ENCODE data around the gene VIL1.

The VIL1 gene

GRCh38 chr2:218381916-218382366 lies 37.0 kb upstream of the VIL1 start, which contains the start of gene SLC11A1:
SLC11A1 (plus strand) TSS chr2:218382273; CDS start chr2:218382369, 96 bp downstream.
- Histone ChIP-seq H3K79me2 (ENCODE audit: insufficient read depth, low read length) (no peaks in the 10 kb centered on the region), H3K36me3 (ENCODE audit: low read length) (no peaks in the 10 kb centered on the region), H3F3A (ENCODE audit: insufficient read depth) (no peaks in the 10 kb centered on the region), H3K27me3 (ENCODE audit: low read length) (no peaks in the 10 kb centered on the region), H3K9ac (ENCODE audit: low read length) (no peak within 1 kb of the TSS), H3K27ac (ENCODE audit: low read depth, low read length) (no peak within 1 kb of the TSS), H2AFZ (ENCODE audit: low read depth, low read length, severe bottlenecking) (no peak within 1 kb of the TSS), H3K9me3 (ENCODE audit: insufficient read depth, low read length) (no peaks in the 10 kb centered on the region), H3K4me3 (ENCODE audit: insufficient read depth, low read length, poor library complexity, severe bottlenecking) (no peak within 1 kb of the TSS), H4K20me1 (ENCODE audit: low read depth, low read length) (no peaks in the 10 kb centered on the region), H3K4me2 (ENCODE audit: low read depth, low read length, poor library complexity, severe bottlenecking) (no peak within 1 kb of the TSS), H3K9me2 (replicated peaks; ENCODE audit: insufficient read depth, low read length) (no peaks in the 10 kb centered on the region)
- TF ChIP-seq EZH2phosphoT487 (conservative IDR thresholded peaks at IDR 0.05; ENCODE audit: low read length) (no peak), CTCF (IDR thresholded peaks at IDR 0.05; ENCODE audit: insufficient read depth, low read length, poor library complexity, severe bottlenecking) (no peak)

- Histone ChIP-seq H3K79me2 (ENCODE audit: insufficient read depth, low read length) (no peaks in the 10 kb centered on the region), H3K9me2 (replicated peaks; ENCODE audit: insufficient read depth, low read length) (no peaks in the 10 kb centered on the region), H3F3A (ENCODE audit: insufficient read depth) (no peaks in the 10 kb centered on the region), H3K27me3 (ENCODE audit: low read length) (no peaks in the 10 kb centered on the region), H3K27ac (ENCODE audit: low read depth, low read length) (no peak overlapping the region), H3K9me3 (ENCODE audit: insufficient read depth, low read length) (no peaks in the 10 kb centered on the region), H4K20me1 (ENCODE audit: low read depth, low read length) (no peaks in the 10 kb centered on the region), H3K4me2 (ENCODE audit: low read depth, low read length, poor library complexity, severe bottlenecking) (no peak overlapping the region), H3K36me3 (ENCODE audit: low read length) (no peaks in the 10 kb centered on the region), H3K4me3 (ENCODE audit: insufficient read depth, low read length, poor library complexity, severe bottlenecking) (no peak overlapping the region), H3K9ac (ENCODE audit: low read length) (no peak overlapping the region), H2AFZ (ENCODE audit: low read depth, low read length, severe bottlenecking) (no peak overlapping the region)
- TF ChIP-seq CTCF (IDR thresholded peaks at IDR 0.05; ENCODE audit: insufficient read depth, low read length, poor library complexity, severe bottlenecking): no peak
- TF ChIP-seq EZH2phosphoT487 (conservative IDR thresholded peaks at IDR 0.05; ENCODE audit: low read length): no peak
These were observed 36.1 kb upstream of the VIL1 start for GRCh38 chr2:218382785-218383184.

- Histone ChIP-seq H3K27me3 (ENCODE audit: low read length) (no peaks in the 10 kb centered on the region), H4K20me1 (ENCODE audit: low read depth, low read length) (no peaks in the 10 kb centered on the region), H3K4me2 (ENCODE audit: low read depth, low read length, poor library complexity, severe bottlenecking) (no peak overlapping the region), H3K79me2 (ENCODE audit: insufficient read depth, low read length) (no peaks in the 10 kb centered on the region), H3K27ac (ENCODE audit: low read depth, low read length) (no peak overlapping the region), H3F3A (ENCODE audit: insufficient read depth) (no peaks in the 10 kb centered on the region), H3K9ac (ENCODE audit: low read length) (no peak overlapping the region), H3K4me3 (ENCODE audit: insufficient read depth, low read length, poor library complexity, severe bottlenecking) (no peak overlapping the region), H3K9me3 (ENCODE audit: insufficient read depth, low read length) (no peaks in the 10 kb centered on the region), H3K9me2 (replicated peaks; ENCODE audit: insufficient read depth, low read length) (no peaks in the 10 kb centered on the region), H3K36me3 (ENCODE audit: low read length) (no peaks in the 10 kb centered on the region), H2AFZ (ENCODE audit: low read depth, low read length, severe bottlenecking) (no peak overlapping the region)
- no peak for TF ChIP-seq EZH2phosphoT487 (conservative IDR thresholded peaks at IDR 0.05; ENCODE audit: low read length)
- no peak for TF ChIP-seq CTCF (IDR thresholded peaks at IDR 0.05; ENCODE audit: insufficient read depth, low read length, poor library complexity, severe bottlenecking)
These were observed 34.9 kb upstream of the VIL1 start for GRCh38 chr2:218383892-218384519.

All from SU-DHL-6 (cell line).